Measurements from ENCODE around the gene AP3B1.
"Not testable (repeated sequence)": the region's sequence is repeated elsewhere in the genome, so short reads cannot be mapped to it uniquely, and the experiment has no call there.

AP3B1 gene

DNA sequence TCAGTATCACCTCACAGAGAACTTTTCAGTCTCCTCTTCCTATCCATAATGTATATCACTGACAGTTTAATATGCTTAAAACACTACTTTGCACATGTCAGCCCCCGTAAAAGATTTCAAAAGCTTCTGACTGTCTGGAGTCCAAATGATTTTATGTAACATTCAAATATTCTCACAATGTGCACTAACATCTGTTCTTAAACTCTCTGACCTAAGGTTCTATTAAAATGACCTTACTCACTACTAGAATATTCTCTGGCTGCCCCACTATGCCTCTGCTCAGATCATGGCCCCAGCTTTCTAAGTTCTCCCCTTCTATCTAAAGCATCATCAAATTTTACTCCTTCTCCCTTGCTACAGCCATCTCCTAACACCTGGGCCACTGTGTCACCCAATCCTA is 52.5 kb downstream of the AP3B1 start:
- no peak for DNase-seq

- DNase-seq: no peak
Observed at GRCh38 chr5:78237911-78238310, 56.6 kb downstream of the AP3B1 start.

DNA sequence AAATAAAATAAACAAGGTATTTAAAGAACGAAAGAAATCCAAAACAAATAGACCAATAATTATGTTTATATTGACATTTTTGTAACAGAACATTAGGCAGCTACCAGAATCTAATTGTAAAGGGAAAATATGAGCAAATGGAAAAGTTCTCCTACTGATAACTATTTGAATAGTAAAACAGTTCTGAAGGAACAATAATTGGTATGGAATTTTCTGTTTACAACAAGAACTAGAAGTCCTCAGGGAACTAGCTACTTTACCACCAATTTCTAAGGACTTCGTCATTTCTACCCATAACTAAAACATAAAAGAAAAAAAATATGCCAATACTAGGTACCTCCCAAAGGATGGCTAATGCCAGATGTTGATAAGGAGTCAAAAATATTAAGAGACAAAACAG is 58.5 kb downstream of the AP3B1 start:
- DNase-seq: no peak

GRCh38 chr5:78235289-78235688 is 59.2 kb downstream of the AP3B1 start:
- no peak for DNase-seq

DNA sequence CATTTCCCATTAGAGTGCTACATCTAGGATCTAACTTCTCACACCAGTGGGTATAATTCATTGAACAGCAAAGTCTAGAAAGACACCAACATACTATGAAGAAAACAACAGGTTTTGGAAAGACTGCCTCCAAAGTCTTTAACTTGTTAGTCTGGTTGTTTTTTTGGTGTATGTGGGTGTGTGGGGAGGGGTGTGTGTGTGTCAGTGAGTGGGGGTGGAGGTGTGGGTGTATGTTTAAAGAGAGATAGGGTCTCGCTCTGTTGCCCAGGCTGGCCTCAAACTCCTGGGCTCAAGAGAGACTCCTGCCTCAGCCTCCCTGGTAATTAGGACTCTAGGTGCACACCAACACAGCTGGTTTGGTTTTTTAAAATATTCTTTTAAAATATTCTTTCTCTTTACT is 59.7 kb downstream of the AP3B1 start:
- DNase-seq: no peak

GRCh38 chr5:78232163-78232562 is 62.3 kb downstream of the AP3B1 start:
- no peak for DNase-seq

DNA sequence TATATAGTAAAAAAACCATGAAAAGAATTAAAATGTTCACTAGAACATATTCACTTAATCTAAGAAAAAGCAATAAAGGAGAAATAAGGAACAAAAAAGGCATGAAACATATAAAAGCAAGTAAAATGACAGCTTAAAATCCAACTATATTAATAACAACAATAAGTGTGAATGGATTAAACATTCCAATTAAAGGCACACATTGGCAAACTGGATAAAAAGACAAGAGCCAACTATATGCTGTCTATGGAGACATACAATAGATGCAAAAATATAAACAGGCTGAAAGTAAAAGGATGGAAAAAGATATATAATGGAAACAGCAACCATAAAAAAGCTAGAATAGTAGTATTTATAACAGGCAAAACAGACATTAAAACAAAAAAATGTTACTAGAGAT is 70.1 kb downstream of the AP3B1 start:
- no peak for DNase-seq

DNA sequence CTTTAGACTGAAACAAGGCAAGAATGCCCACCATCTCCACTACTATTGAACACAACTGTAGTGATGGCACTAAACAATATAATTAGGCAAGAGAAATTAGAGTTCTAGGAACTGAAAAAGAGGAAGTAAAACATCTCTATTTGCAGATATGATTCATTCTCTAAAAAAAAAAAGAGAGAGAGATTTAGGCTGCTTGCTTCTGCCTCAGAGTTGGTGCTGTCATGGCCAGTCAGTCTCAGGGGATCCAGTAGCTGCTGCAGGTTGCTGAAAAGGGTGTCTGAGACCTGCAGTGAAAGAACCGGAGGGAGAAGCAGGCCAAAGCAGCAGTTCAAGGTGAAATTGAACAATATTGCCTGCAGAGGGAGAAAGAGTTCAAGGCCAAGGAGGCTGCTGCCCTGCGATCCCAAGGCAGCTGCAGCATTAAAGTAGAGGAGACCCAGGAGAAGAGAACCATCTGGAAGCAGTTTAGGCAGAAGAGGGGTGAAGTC is 72.5 kb downstream of the AP3B1 start:
- DNase-seq: peak; percentile 69

DNA sequence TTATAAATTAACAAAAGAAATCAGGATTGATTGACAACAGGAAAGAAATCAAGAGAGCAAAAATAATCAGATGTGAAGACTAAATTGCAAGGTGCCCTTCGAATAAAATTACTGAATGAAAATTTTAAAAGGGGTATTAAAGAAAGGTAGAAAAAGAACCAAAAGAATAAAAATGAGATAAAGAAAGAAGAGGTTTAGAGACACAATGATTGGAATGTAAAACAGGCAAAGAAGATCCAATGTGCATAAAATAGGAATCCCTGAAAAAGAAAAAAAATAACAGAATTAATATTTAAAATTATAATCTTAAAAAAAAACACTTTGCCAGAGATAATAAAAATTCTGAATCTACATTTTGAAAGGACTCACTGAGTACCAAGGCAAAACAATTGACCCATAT is 73.0 kb downstream of the AP3B1 start:
- DNase-seq: no peak

- no peak for DNase-seq
Observed at GRCh38 chr5:78215972-78216371, 78.5 kb downstream of the AP3B1 start.

DNA sequence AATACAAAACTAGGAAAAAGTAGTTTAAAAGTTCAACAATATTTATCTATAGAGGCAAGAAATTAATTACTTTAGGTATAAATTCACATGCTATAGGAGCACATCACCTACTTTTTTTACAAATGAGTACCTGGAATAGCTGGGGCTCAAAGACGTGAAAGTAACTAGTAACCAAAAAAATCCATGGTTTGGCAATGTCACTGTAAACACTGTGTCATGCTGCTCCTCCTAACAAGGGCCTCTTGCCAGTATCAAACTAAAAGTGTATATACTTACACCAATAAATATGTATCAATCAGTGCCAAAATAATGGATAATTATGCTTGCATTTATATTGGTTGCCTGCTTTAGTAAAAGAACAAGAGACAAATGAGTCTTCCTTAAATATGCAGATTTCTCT is 78.9 kb downstream of the AP3B1 start:
- DNase-seq: no peak

GRCh38 chr5:78213799-78214198 is 80.7 kb downstream of the AP3B1 start:
- no peak for DNase-seq

DNA sequence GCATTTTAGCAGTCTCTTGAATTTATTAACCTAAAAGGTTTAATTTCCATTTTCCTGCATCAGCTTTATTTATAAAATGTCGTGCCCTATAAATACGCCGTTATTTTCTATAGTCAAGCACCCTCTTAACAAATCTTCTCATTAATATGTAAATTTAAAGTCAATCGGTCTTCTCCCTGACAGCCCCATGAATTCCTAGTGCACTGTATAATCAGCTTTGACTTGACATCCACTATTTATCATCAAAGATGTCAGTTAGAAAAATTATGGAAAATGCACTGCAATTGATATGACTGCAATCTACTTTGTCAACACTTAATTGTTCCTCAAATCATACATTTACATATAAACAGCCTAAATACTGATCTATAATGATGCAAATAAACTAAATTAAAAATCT is 83.4 kb downstream of the AP3B1 start:
- DNase-seq: no peak

DNA sequence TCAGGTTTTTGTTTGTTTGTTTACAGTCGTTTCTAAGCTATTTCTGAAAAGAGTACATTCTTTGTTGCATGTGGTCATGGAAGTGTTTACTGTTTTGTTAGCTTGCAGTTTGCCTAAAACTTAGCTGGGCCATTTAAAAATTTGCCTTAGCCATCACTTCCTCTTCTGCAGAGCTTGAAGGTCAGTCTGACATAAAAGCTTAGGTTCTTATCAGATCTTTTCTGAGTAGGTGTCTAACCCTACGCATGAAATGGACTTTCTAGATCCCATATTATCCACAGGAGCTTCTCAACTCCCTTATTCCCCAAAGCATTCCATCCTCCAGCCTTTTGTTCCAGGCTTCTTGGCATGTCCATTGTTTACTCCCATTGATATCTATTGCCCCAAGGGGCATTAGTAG is 90.3 kb downstream of the AP3B1 start:
- DNase-seq: no peak

DNA sequence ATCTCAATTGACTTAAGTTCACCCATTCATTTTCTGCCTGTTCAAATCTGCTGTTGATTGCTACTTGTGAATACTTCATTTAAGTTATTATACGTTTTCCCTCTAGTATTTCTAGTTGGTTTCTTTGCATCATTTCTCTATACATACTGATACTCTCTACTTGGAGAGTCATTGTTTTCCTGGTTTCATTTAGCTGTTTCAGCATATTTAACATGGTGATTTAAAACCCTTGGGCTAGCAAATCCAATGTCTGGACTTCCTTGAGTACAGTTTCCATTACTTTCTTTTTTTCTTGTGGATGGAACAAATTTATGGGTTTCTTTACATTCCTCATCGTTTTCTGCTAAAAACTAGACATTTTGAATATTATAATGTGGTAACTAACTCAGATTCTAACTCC is 90.7 kb downstream of the AP3B1 start:
- DNase-seq: no peak

- no peak for DNase-seq
Observed at GRCh38 chr5:78190402-78190801, 104.1 kb downstream of the AP3B1 start.

- not testable (repeated sequence) for DNase-seq
Observed at GRCh38 chr5:78188681-78189080, 105.8 kb downstream of the AP3B1 start.

DNA sequence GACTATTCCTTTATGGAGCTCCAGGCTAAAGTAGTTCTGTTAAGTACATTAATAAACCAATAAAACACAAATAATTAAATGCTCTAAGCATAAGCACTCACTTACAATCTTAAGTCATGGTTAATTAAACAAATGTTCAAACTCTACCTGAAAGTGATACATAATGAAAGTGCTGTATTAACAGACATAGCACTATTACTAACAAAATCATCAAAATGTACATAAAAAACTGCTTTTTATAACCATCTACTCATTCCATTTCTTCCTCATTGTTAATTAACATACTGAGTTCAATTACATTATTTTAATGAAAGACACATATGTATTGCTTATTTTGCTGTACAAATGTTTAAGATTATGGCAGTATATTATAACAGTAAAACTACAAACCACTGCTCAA is 107.3 kb downstream of the AP3B1 start:
- no peak for DNase-seq

DNA sequence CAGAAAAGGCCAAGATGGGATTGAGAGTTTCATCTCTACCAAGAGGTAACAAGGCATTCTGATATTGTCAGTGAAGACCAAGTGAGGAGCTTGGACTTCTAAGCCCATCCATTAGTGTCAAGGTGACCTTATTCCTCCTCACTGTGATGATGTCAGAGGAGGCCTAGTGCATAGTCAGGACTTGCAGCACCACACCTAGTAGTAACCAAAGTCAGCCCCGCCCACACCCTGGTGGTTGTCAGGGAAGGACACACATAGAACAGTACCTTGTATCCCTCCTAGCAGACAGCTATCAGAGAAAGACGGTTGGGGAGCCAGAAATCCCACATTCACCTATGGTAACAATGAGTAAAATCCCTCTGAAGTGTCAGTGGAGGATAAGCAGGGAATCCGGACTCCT is 111.7 kb downstream of the AP3B1 start:
- no peak for DNase-seq

DNA sequence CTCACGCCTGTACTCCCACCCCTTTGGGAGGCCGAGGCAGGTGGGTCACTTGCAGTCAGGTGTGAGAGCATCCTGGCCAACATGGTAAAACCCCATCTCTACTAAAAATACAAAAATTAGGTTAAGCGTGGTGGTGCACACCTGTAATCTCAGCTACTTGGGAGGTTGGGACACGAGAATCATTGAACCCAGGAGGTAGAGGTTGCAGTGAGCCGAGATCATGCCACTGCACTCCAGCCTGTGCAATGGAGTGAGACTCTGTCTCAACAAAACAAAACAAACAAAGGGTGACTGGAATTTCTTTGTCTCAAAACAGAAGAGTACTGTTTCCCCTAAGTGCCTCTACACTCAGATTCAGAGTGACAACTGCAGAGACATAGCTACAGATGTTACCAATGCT is 116.1 kb downstream of the AP3B1 start:
- no peak for DNase-seq

DNA sequence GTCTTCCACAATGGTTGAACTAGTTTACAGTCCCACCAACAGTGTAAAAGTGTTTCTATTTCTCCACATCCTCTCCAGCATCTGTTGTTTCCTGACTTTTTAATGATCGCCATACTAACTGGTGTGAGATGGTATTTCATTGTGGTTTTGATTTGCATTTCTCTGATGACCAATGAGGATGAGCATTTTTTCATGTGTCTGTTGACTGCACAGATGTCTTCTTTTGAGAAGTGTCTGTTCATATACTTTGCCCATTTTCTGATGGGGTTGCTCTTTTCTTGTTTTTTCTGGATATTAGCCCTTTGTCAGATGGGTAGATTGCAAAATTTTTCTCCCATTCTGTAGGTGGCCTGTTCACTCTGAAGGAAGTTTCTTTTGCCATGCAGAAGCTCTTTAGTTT is 124.2 kb downstream of the AP3B1 start:
- DNase-seq: not testable (repeated sequence)

GRCh38 chr5:78162253-78162862 is 132.1 kb downstream of the AP3B1 start:
- no peak for DNase-seq

GRCh38 chr5:78157001-78157400 is 137.5 kb downstream of the AP3B1 start:
- no peak for DNase-seq

DNA sequence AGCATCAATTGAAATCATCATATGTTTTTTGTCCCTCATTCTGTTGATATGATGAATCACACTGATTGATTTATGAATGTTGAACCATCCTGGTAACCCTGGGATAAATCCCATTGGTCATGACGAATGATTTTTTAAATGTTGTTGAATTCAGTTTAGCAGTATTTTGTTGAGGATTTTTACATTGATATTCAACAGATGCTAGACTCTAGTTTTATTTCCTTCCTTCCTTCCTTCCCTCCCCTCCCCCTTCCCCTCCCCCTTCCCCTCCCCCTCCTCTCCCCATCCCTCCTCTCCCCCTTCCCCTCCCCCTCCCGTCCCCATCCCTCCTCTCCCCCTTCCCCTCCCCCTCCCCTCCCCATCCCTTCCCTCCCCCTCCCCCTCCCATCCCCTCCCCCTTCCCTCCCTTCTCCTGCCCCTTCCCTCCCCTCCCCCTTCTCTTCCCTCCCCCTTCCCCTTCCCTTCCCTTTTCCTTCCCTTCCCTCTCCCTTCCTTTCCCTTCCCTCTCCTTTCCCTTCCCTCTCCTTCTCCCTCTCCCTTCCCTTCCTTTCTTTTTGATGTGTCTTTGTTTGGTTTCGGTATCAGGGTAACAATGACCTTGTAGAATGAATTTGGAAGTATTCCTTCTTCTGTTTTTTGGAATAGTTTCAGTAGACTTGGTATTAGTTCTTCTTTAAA is 142.8 kb downstream of the AP3B1 start:
- no peak for DNase-seq

DNA sequence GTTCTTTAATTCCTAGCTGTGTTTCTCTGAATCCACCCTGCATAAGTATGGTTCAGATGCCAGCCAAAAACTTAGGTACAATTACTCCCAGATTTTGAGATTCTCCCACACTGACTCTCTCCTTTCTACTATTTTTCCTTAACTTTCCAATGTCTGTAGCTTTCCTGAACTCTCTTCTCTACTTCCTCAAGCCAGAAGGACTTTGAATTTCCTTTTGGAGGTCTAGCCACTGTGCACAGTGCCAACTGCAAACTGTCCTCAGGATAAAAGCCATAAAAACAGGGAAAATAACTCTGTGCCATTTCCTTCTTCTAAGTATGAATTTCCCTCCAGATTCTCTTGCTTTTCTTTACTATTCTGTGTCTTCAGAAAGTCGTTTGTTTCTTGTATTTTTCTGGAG is 157.2 kb downstream of the AP3B1 start:
- DNase-seq: no peak

Data from CD4-positive, alpha-beta T cell treated with Interleukin-15 for 1 hour (primary cell).